Measurements from ENCODE around the gene OR6C6. TPM values are rescaled to one million over a fixed set of nuclear protein-coding genes. Genes with fewer than 3 reads are reported as not detected.

OR6C6 gene
- total and polyA plus RNA-seq, 2 donors (not counting 1 experiment from before 2014, with no cell fraction given): not detected

DNA sequence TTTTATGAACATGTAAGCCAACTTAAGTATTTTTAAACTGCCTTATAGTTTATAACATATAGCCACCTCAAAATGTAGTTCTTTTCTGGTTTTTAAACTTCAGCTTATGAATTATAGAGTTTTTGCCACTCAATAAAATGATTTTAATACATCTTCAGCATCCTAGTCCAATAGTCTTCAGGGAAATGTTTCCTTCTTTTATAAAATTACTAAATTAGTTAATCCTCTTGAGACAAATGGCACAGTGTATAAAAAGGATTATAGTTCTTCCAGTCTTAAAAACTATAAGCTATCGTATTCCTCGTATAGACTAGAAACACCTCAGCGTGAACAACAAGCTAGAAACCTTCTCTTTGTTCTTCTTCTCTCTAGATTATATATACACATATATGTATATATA, 52.1 kb downstream of the OR6C6 start, which contains the start of gene OR6C74:
OR6C74 (plus strand) TSS at position 301 of the 400 bp plus-strand sequence. CDS start 2,679 bp downstream, outside the sequence.
- Histone ChIP-seq H3K4me2 (ENCODE audit: extremely low read depth, insufficient read depth, low read length) (no peak within 1 kb of the TSS), H3K4me3 (replicated peaks in 1 of 4; ENCODE audit: control extremely low read depth in 1 of 4, insufficient read depth in 1 of 4, low read depth in 3 of 4, low read length in 4 of 4) (no peak within 1 kb of the TSS), H3K36me3 (ENCODE audit: control insufficient read depth, insufficient read depth, low read length) (no peaks in the 10 kb centered on the region), H3K79me2 (ENCODE audit: control insufficient read depth, insufficient read depth, low read length) (no peaks in the 10 kb centered on the region), H4K20me1 (ENCODE audit: control insufficient read depth, extremely low read depth, insufficient read depth, low read length) (no peaks in the 10 kb centered on the region), H2AFZ (ENCODE audit: low read length) (no peak within 1 kb of the TSS), H3K27me3 (ENCODE audit: control insufficient read depth, insufficient read depth, low read length) (no peaks in the 10 kb centered on the region), H3K27ac (ENCODE audit: insufficient read depth, low read length) (no peak within 1 kb of the TSS), H3K9ac (ENCODE audit: insufficient read depth, low read length) (no peak within 1 kb of the TSS), H3K4me1 (ENCODE audit: control insufficient read depth, extremely low read depth, insufficient read depth, low read length) (no peaks in the 10 kb centered on the region), H3K9me3 (ENCODE audit: control insufficient read depth, insufficient read depth, low read depth, low read length) (no peaks in the 10 kb centered on the region)
- TF ChIP-seq EZH2 (IDR thresholded peaks at IDR 0.05; ENCODE audit: low read length, missing control alignments): no peak
- TF ChIP-seq, protein P1, sequence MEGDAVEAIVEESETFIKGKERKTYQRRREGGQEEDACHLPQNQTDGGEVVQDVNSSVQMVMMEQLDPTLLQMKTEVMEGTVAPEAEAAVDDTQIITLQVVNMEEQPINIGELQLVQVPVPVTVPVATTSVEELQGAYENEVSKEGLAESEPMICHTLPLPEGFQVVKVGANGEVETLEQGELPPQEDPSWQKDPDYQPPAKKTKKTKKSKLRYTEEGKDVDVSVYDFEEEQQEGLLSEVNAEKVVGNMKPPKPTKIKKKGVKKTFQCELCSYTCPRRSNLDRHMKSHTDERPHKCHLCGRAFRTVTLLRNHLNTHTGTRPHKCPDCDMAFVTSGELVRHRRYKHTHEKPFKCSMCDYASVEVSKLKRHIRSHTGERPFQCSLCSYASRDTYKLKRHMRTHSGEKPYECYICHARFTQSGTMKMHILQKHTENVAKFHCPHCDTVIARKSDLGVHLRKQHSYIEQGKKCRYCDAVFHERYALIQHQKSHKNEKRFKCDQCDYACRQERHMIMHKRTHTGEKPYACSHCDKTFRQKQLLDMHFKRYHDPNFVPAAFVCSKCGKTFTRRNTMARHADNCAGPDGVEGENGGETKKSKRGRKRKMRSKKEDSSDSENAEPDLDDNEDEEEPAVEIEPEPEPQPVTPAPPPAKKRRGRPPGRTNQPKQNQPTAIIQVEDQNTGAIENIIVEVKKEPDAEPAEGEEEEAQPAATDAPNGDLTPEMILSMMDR (conservative IDR thresholded peaks at IDR 0.05 in 1 of 2, IDR thresholded peaks at IDR 0.05 in 1 of 2; ENCODE audit: low read depth in 1 of 2, low read length in 2 of 2): no peak
- no peak for DNase-seq (ENCODE audit: low read depth in 2 of 2)

Other genes starting within 250 kb of the OR6C6 start
- not detected in 2 replicates for gene OR9K2, start 170.2 kb downstream of the OR6C6 start, total RNA-seq
- not detected in 2 replicates for gene OR9K2, start 170.2 kb downstream of the OR6C6 start, polyA plus RNA-seq
- gene OR10A7, start 75.5 kb downstream of the OR6C6 start, total RNA-seq: not detected in 2 replicates
- not detected in 2 replicates for gene OR10A7, start 75.5 kb downstream of the OR6C6 start, polyA plus RNA-seq
- gene OR6C74, start 52.0 kb downstream of the OR6C6 start, total RNA-seq: not detected in 2 replicates
- gene OR6C74, start 52.0 kb downstream of the OR6C6 start, polyA plus RNA-seq: not detected in 2 replicates
- not detected in 2 replicates for gene OR6C1, start 17.8 kb upstream of the OR6C6 start, total RNA-seq
- gene OR6C1, start 17.8 kb upstream of the OR6C6 start, polyA plus RNA-seq: not detected in 2 replicates
- not detected in 2 replicates for gene OR6C3, start 34.2 kb upstream of the OR6C6 start, total RNA-seq
- not detected in 2 replicates for gene OR6C3, start 34.2 kb upstream of the OR6C6 start, polyA plus RNA-seq
- gene OR6C75, start 66.4 kb upstream of the OR6C6 start, total RNA-seq: not detected in 2 replicates
- gene OR6C75, start 66.4 kb upstream of the OR6C6 start, polyA plus RNA-seq: not detected in 2 replicates
- gene OR6C65, start 104.0 kb upstream of the OR6C6 start, total RNA-seq: not detected in 2 replicates
- gene OR6C65, start 104.0 kb upstream of the OR6C6 start, polyA plus RNA-seq: not detected in 2 replicates
- gene OR6C76, start 129.7 kb upstream of the OR6C6 start, total RNA-seq: not detected in 2 replicates
- not detected in 2 replicates for gene OR6C76, start 129.7 kb upstream of the OR6C6 start, polyA plus RNA-seq
- not detected in 2 replicates for gene OR6C2, start 147.5 kb upstream of the OR6C6 start, total RNA-seq
- gene OR6C2, start 147.5 kb upstream of the OR6C6 start, polyA plus RNA-seq: not detected in 2 replicates
- gene OR6C70, start 173.6 kb upstream of the OR6C6 start, total RNA-seq: not detected in 2 replicates
- gene OR6C70, start 173.6 kb upstream of the OR6C6 start, polyA plus RNA-seq: not detected in 2 replicates
- not detected in 2 replicates for gene OR6C68, start 195.8 kb upstream of the OR6C6 start, total RNA-seq
- not detected in 2 replicates for gene OR6C68, start 195.8 kb upstream of the OR6C6 start, polyA plus RNA-seq